ENCODE results near the gene DGKZ.

The DGKZ gene

DNA sequence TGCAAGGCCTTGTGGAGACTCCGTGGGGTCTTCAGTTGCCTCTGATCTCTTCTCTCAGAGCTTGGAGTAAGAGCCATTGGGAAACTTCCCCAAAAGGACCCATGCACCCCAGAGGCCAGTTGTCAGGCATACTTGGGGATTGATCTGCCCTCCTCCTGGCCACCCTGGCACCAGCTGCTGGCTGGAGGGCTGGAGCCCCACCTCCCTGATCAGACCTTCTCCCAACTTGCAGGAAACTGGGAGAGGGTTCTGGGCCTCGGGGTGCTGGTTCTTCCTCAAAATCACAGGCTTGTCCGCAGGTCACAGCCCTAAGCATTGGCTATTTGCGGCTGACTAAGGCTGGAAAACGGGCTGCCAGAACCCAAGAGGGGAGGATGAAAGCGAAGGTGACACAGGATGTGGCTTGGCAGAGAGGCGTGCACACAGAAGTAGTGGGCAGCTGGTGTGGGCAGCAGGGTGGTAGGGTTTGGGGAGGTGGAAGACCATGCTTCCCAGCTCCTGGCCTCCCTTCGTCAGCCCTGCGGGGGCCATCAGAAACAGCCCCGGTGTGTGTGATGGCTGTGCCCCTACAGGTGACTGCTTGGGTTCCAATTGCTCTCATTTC is 1.3 kb upstream of the DGKZ start:
- DNase-seq = no peak

- no peak for DNase-seq
Observed at GRCh38 chr11:46347637-46348311, 511 bp downstream of the DGKZ start.

DNA sequence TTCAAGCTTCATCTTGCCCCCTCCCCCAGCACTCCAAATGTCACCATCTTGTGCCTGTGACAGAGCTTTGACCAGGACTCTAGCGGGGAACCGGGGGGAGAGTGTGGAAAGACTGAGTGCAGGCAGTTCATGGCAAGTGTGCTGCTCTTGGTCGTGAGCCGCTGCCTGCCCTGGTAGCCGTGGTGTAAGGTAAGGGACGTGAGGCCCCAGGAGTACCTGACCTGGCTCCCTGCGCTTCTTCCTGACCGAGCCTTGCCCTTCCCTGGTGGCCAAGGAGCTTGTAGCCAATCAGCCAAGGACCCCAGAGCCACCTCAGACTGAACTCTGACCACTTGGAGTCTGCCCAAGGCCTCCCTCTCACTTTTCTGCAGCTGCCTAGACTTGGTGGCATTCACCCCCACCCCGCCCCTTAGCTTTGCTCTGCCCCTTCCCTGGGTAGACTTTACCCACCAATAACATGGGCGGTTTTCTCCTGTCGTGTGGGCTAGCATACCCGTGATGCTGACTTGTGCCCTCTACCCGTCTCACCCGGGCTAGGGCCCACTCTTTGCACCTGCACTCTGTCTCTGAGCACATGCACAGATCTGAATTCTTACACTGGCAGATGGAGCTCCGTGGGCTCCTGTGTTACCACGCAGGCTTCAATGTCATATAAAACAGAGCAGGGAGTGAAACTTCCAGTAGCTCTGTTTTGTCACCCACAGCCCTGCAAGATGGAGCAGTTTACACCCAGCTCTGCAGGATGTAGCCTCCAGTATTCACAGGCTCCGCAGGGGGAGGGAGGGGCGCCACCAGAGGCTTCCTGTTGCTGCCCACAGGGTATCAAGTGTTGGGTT is 1.5 kb downstream of the DGKZ start:
- DNase-seq = no peak

- no peak for DNase-seq
Observed at GRCh38 chr11:46350695-46351094, 3.4 kb downstream of the DGKZ start.

GRCh38 chr11:46351148-46351547 is 3.9 kb downstream of the DGKZ start:
- DNase-seq = no peak

DNA sequence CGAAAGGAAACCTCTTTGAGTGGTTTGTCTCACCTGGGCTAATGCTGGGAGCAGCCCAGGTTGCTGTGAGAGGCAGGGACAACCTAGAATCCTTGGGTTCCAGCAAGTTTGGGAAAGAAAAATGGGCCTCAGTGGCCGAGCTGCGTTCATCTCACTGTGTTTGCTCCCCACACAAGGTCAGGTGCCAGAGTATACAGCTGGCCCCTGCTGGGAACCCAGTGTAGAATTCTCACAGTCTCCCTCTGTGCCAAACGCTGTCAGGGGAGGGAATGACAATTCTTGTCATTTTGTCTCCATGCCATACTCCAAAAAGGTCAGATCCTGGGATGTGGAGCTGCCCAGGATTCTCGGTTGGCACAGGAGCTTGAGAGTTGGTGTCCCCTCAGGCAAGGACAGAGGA is 4.3 kb downstream of the DGKZ start:
- no peak for DNase-seq

DNA sequence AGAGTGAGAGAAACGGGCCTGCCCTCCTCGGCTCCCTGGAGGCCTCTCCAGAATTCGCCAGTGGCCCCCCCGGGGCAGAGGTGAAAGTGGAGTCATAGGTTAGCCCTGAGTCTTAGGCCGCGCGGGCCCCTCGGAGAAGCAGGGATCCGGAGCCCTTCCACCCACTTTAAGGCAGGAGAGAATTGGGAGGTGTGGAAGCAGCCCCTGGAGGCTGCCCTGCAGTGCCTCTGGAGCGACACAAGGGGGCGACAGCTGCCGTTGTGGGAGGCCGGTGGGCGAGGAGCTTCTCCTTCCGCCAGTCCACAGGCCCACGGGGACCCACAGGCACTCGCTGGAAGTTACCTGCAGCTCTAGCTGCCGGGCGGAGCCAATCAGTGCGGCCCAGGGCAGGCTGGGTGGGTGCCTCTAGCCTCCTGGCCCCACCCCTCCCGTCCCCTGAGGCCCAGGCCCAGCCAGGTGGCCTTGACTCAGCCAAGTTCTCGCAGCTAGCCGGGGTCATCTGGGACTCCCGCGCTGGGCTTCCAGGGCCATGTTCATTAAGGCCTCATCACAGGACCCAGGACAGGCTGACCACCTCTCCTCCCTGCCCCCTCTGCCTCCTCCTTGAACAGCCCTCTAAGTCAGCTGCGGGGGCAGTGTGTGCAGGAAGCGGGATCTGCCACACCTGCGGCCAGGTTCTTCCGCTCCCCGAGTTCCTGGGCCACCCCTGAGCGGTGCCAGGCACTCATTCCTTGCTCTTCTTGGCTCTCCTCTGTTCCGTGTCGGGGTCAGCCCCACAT is 5.0 kb downstream of the DGKZ start:
- DNase-seq = no peak

DNA sequence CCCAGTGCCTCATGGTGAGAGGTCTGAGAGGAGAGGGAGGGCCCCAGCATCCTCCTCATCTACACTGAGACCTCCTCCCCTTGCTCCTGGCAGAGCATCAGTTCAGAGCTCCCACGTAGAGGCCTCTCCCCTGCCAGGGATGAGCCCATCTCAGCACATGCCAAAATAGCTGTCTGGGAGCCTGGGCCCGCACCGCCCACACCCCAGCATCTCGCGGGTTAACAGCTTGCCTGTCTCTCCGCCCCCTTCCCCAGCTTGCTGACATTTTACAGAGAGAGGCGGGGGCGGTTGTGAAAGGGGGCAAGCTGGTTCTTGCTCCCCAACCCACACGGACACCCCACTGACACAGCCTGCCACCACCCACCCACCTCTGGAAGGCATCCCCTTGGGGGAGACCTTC is 6.4 kb downstream of the DGKZ start:
- DNase-seq = no peak

- peak; percentile 36 for DNase-seq
Observed at GRCh38 chr11:46356924-46357482, 9.7 kb downstream of the DGKZ start.

GRCh38 chr11:46357483-46357936 is 10.2 kb downstream of the DGKZ start:
- DNase-seq = no peak

GRCh38 chr11:46359953-46360352 is 12.7 kb downstream of the DGKZ start:
- no peak for DNase-seq

- DNase-seq = no peak
Observed at GRCh38 chr11:46360878-46361277, 13.6 kb downstream of the DGKZ start.

DNA sequence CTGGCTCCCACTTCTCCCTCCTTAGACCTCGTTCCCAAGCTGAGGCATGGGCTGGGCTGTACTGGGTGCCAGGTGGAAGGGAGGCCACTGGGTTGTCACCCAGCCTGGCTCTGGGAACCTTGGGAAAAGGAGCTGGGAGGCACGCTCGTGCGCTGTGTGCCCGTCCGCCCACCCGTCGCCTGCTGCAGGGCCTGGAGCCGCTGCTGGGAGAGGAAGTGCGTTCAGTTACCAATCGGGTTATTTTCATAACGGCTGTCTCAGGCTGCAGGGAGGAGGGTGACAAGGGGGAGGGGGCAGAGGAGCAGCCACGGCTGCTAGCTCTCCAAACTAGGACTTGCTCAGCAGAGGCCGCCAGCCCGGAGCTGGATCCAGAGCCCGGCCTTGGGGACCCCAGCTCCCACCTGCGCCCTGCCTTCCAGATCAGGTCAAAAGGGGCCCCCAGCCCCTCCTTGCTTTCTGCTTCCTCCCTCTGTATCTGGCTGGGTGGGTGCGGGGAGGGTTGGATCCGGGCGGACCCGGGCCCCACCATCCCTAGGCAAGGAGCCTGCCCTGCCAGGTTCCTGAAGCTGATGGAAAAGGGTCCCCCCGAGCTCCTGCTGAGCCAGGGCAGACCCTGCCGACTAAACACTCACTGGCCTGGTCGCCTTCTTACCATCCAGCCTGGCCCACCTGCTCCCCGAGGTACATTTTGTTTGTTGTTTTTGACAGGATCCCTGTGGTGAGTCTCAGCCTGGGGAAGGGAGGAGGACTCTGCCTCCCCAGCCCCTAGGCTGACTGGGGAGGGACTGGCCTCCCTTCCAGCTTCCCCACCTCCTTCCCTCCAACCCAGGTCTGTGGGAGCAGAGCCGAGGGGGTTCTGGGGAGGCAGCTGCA is 14.3 kb downstream of the DGKZ start:
- peak; percentile 31 for DNase-seq

- DNase-seq = no peak
Observed at GRCh38 chr11:46362156-46363030, 15.1 kb downstream of the DGKZ start.

DNA sequence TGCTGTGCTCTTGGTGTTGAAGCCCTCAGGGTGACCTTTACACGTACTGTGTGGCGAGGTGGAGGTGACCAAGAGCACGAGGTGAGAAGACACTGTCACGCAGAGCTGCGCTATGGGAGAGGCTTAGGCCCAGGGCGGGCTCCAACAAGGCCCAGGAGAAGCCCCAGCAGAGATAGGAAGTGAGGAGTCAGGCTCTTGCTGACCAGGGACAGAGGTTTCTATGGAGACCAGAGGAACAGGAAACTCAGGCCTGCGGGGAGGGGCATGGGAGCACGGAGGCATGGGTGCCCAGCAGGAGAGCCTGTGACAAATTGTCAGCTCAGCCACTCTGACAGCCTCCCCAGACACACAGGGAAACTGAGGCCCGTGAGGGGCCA is 15.8 kb downstream of the DGKZ start:
- peak; percentile 67 for DNase-seq

GRCh38 chr11:46363455-46364005 is 16.3 kb downstream of the DGKZ start:
- DNase-seq = peak; percentile 49

DNA sequence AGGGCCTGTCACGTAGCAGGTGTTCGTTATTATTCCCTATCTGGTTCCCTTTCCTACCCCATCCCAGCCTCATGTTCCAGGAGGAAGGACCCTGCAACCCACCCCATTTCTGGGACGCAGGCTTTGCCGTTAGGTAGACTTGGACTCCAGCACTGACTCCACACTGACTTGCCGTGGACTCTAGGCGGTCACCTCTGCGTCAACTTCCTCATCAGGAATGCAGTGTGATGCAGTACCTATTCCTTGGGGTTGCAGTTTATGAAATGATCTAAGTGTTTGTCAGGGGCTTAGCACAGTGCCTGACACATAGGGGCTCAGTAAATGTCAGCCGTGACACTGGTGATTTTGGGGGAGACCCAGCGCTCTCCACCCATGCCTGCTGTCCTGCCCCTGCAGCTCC is 16.8 kb downstream of the DGKZ start:
- DNase-seq = no peak

DNA sequence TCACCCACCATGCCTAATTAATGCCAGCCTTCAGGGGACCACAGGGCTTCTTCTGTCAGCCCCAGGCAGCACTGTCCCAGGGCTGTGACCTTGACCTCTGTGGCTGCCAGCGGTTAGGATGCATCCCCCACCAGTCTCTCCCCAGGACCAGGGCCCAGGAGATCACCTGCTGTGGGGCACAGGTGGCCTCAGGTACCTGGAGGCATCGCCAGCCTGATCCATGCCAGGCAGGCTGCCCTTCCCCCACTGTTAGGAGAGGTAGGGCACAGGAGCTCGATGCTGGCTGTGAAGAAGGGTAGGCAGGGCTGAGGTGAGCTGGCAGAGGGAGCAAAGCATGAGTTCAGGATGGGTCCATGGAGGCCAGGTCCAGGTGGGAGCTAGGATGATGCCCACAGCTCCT is 17.5 kb downstream of the DGKZ start:
- DNase-seq = no peak

DNA sequence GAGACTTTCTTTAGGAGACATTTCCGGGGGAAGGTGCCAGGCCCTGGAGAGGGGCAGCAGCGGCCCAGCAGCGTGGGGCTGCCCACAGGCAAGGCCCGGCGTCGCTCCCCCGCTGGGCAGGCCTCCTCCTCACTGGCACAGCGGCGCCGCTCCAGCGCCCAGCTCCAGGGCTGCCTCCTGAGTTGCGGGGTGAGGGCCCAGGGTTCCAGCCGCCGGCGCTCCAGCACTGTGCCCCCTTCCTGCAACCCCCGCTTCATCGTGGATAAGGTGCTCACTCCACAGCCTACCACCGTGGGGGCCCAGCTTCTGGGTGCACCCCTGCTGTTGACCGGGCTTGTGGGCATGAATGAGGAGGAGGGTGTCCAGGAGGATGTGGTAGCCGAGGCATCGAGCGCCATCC is 19.0 kb downstream of the DGKZ start:
- no peak for DNase-seq

DNA sequence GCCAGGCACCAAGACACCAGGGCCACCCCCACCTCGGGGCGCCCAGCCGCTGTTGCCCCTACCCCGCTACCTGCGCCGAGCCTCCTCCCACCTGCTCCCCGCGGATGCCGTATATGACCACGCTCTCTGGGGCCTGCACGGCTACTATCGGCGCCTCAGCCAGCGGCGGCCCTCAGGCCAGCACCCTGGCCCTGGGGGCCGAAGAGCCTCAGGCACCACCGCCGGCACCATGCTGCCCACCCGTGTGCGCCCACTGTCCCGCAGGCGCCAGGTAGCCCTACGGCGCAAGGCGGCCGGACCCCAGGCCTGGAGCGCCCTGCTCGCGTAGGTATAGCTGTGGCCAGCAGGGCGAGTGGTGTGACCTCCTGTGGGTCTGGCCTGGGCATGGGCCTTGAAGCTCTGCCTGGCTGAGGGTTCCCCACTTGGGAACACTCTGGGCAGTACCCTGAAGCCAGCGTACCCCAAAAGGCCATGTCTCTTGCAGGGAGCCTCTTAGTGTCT is 19.4 kb downstream of the DGKZ start:
- DNase-seq = no peak

All from EL (cell line).